GM11168 (cell line): Measurements from ENCODE around the gene GYS1.
"Not testable (repeated sequence)": the region's sequence is repeated elsewhere in the genome, so short reads cannot be mapped to it uniquely, and the experiment has no call there.

Experiments used
- in situ Hi-C: fragments of 300-500 bp; cut with MboI; formaldehyde crosslinking; loops from one replicate; pipeline ENCODE4 v1.12.0; 2022; ENCODE audit warnings: low sequenced_read_pairs; ENCODE audit not compliant: unreplicated experiment

Gene GYS1

GRCh38 chr19:49018388-49019241 lies 25.5 kb upstream of the GYS1 start:
- in situ Hi-C loops = not testable (repeated sequence)

DNA sequence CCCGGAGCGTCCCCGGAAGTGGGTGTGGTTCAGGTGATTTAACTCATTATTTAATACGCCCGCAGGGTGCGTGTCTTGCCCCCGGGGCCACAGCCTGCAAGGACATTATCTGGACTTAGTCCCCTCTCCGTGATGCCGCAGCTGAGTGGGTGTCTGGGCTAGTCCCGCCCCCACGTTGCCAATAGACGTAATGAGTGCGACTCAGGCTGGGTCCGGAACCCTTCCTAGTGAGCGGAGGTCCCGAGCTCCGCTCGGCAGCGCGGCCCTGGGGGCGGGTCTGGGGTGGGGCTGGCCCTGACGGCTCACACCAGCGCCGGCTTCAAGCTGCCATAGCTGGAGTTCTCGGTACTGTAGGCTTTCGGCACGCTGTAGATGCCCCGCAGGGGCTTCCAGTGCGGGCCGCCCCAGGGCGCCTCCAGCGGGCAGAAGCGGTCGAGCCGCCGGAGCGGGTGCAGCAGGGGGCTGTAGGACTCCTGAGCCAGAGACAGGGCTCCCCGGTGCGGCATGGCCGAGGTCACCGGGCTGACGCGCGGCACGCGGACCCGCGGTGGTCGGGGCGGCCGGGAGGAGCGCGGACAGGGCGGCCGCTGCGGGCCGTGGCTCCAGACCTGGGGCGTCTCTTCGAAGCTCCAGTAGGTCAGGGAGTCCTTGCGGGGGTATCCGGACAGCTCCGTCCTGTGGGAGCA lies 24.7 kb upstream of the GYS1 start:
- in situ Hi-C loops = no loop called here

DNA sequence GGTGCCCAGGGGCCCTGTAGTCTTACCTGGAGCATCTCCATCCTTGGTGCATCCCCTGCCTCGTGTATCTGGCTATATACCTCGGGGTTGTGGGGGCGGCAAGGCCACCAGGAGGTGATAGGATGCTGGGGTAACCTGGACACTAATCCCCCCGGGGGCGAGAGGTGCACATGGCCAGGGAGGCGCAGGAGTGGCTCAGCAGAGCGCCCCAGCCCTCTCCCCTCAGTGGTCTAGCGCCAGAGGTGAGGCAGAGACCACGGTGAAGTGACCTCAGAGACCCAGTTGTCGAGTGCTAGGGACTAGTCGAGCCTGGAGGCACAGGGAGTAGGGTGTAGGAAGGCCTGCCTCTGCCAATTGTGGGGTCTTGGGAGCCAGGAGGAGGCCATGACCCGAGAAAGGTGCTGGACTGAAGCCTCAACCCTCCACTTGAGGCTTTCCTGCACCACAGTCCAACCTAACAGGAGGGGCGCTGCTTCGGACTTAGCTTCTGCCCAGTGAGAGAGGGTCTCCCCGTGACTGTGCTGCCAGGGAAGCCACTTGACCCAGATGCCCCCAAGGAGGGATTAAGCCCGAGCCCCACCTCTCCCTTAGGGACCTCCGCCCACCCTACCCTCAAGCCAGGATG lies 24.0 kb upstream of the GYS1 start, which contains the start of gene LHB:
Gene LHB (minus strand): TSS at position 51 of the 625 bp plus-strand sequence. CDS start 10 bp downstream, at position 41.
- in situ Hi-C loops = no loop called here

DNA sequence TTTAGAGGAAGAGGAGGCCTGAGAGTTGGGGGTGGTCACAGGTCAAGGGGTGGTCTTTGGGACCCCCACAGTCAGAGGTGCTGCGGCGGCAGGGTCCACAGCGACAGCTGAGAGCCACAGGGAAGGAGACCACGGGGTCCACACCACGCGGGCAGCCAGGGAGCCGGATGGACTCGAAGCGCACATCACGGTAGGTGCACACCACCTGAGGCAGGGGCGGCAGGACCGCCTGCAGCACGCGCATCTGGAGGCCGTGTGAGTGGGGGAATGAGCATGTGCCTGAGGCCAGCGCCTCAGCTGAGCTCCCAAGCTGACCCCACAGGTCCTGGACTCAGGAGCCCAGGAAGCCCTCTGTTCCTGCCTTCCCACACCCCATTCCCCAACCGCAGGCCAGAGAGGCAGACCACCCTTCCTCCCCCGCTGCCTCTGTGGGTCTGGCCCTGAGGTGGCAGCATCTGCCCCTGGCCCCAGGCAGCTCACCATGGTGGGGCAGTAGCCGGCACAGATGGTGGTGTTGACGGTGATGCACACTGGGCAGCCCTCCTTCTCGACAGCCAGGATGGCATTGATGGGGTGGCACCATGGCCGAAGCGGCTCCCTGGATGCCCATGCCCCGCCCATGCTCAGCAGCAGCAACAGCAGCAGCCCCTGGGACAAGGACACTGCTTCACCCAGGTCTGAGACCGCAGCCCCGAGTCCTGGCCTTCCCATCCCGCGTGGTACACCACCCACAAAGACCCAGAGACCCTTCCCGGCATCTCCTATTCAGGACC lies 23.1 kb upstream of the GYS1 start:
- in situ Hi-C loops = no loop called here

DNA sequence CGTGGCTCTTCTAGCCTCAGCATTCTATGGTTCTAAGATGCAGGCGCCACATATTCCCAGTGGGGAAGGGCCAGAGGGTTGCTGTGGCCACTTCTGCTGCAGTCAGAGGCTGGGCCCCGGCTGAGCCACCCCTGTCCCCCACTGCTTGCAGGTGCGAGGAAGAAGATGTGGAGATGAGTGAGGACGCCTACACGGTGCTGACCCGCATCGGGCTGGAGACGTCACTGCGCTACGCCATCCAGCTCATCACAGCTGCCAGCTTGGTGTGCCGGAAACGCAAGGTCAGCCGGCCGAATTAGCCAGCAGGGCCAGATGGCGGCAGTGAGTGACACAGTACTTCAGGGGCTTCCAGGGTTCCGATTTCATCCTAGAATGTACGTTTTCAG lies 21.8 kb upstream of the GYS1 start:
- in situ Hi-C loops = no loop called here

DNA sequence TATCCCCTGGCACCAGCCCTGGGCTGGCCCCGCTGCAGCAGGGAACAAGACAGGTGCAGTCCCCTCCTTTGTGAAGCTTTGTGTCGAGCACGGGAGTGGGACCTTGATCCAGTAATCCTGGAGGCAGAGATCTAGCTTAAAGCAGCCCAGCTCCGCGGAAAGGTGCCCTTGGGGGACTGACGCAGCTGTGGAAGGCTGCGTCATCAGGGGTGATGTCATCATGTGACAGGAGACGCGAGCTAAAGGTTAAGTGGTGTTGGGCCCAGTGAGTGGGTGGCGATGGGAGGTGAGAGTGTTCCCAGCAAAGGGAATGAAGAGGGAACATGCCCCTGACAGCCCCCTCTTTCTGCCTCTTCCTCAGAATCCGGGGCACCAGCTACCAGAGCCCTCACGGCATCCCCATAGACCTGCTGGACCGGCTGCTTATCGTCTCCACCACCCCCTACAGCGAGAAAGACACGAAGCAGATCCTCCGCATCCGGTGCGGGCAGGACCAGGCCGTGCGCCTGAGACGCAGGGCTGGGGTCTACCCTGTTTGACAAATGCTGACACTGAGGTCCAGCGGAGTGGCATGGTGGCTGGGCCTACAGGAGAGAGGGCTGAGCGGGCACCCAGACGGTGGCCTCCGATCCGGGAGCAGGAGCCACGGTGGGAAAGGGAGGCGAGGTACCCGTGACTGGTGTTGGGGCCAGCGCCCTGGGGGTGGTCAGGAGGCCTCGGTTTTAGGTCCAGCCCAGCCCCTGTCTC lies 21.2 kb upstream of the GYS1 start:
- in situ Hi-C loops = no loop called here

GRCh38 chr19:49011194-49011593 lies 18.1 kb upstream of the GYS1 start:
- in situ Hi-C loops = no loop called here

GRCh38 chr19:49010453-49010852 lies 17.3 kb upstream of the GYS1 start:
- in situ Hi-C loops = no loop called here

DNA sequence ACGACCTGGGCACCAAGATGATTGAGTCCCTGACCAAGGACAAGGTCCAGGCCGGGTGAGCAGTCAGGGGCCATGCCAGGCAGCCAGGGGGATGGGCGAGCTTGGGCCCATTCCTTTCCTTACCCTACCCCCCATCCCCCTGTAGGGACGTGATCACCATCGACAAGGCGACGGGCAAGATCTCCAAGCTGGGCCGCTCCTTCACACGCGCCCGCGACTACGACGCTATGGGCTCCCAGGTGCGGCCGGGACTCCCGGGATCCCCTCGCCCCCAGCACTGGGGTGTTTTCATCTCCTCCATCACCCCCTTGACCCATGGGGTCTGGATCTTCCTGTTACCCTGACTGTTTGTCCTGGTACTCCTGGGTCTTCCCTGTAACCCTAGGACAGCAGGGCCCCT lies 16.7 kb upstream of the GYS1 start:
- in situ Hi-C loops = no loop called here

DNA sequence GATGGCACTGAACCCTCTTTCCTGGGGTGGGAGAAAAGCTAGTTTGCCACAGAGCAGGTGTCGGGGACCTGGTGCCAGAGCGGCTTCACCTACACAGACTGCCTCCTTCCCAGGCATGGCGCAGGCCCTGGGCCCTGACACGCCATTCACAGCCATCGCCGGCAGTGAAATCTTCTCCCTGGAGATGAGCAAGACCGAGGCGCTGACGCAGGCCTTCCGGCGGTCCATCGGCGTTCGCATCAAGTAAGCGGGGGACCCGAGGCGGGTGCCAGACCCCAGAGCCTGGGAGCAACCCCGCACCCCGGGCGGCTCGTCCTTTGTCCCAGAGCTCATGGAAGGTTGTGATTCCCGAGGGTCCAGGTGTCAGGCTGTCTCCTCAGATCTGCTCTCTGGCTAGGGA lies 13.8 kb upstream of the GYS1 start:
- in situ Hi-C loops = no loop called here

GRCh38 chr19:49004964-49005614 lies 12.0 kb upstream of the GYS1 start:
- in situ Hi-C loops = no loop called here

- in situ Hi-C loops = no loop called here
Observed at GRCh38 chr19:49004133-49004532, 11.0 kb upstream of the GYS1 start.

- in situ Hi-C loops = no loop called here
Observed at GRCh38 chr19:48999481-49000325, 6.6 kb upstream of the GYS1 start.

DNA sequence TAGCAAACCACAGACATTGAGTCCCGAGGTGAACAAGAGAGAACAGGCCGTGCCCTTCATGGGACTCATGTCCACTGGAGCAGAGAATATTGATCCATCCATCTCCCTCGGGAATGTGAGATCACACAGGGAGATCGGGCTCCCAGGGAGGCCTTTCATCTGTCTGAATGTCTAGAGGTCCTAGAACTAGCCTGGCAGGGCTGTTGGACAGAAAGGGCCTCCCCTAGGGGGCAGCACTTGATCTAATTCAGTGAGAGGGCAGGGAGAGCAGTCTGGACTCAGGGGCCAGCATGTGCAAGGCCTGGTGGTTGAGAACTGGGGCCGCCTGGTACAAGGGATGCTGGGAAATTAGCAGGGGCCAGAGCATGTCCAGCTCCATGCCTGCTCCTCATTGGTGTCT lies 4.9 kb upstream of the GYS1 start:
- in situ Hi-C loops = no loop called here

DNA sequence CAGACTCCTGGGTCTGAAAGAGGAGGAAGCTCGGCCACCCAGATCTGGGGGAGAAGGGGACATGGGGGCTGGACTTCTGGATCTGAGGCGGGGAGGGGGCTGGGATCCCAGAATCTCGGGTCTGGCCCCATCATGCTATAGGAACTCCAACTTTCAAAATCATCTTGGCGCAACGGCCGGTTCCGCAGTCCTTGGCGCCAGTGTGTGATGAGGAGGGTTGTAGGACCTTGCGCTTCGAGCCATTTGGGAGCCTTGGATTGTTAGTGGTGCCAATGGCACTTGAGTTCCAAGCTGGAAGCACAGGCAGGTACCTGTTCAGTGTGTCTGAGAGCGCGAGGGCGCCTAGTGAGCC lies 902 bp upstream of the GYS1 start:
- in situ Hi-C loops = no loop called here

- in situ Hi-C loops = no loop called here
Observed at GRCh38 chr19:48992581-48993174, 431 bp downstream of the GYS1 start.

GRCh38 chr19:48991873-48992580 lies 1.1 kb downstream of the GYS1 start:
- in situ Hi-C loops = no loop called here
